ENCODE results near the gene PPP1R7.
"Not testable (repeated sequence)": the region's sequence is repeated elsewhere in the genome, so short reads cannot be mapped to it uniquely, and the experiment has no call there.

DNA sequence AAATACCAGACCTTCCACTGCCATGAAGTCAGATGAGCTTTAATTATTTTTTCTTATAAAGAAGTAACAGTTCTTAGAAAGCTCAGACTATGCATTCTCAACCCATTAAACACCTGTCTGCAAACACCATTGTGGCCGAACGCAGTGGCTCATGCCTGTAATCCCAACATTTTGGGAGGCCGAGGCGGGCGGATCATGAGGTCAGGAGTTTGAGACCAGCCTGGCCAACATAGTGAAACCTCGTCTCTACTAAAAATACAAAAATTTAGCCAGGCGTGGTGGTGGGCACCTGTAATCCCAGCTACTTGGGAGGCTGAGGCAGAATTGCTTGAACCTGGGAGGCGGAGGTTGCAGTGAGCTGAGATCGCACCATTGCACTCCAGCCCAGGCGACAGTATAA lies 45.7 kb upstream of the PPP1R7 start:
- TF ChIP-seq, protein P1, sequence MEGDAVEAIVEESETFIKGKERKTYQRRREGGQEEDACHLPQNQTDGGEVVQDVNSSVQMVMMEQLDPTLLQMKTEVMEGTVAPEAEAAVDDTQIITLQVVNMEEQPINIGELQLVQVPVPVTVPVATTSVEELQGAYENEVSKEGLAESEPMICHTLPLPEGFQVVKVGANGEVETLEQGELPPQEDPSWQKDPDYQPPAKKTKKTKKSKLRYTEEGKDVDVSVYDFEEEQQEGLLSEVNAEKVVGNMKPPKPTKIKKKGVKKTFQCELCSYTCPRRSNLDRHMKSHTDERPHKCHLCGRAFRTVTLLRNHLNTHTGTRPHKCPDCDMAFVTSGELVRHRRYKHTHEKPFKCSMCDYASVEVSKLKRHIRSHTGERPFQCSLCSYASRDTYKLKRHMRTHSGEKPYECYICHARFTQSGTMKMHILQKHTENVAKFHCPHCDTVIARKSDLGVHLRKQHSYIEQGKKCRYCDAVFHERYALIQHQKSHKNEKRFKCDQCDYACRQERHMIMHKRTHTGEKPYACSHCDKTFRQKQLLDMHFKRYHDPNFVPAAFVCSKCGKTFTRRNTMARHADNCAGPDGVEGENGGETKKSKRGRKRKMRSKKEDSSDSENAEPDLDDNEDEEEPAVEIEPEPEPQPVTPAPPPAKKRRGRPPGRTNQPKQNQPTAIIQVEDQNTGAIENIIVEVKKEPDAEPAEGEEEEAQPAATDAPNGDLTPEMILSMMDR (IDR thresholded peaks at IDR 0.05), result not testable (repeated sequence)
- not testable (repeated sequence) for TF ChIP-seq POLR2A, POLR2AphosphoS5, EP300 (IDR thresholded peaks at IDR 0.05)
